Caco-2 (cell line): ENCODE measurements around the gene PRR18. TPM values are rescaled to one million over a fixed set of nuclear protein-coding genes. Genes with fewer than 3 reads are reported as not detected.

ENCODE experiments used
- BruUV-seq: library from RNA; stranded (reverse); fragments of 400-500 nt; replicated peaks from 2 replicates; lab custom pipeline; 2021; lab: Mats Ljungman, UMichigan
- CTCF ChIA-PET: fragments of 300-600 bp; sonication (Branson Sonifier 250); formaldehyde crosslinking; loops from one replicate; lab custom pipeline; 2022; ENCODE audit warnings: antibody characterized with exemption; lab: Charles Lee
- POLR2A ChIA-PET: fragments of 300-600 bp; sonication (Branson Sonifier 250); formaldehyde crosslinking; loops from one replicate; lab custom pipeline; 2022; ENCODE audit warnings: antibody characterized with exemption; lab: Charles Lee
- DNase-seq, 2 experiments: peaks; one replicate each; pipeline versions ENCODE4 v3.0.0 to v3.0.0-alpha.2; 2020 to 2022
- H3K27me3 ChIP-seq: replicated peaks from 2 replicates; pipeline ENCODE4 v1.6.0; 2011; ENCODE audit warnings: low read length; ENCODE audit not compliant: control insufficient read depth, insufficient read depth
- H3K36me3 ChIP-seq: 2 replicates; pipeline ENCODE4 v1.5.1; 2011; ENCODE audit warnings: low read length; ENCODE audit not compliant: control insufficient read depth, insufficient read depth
- H3K4me1 ChIP-seq: fragments of 250-450 bp; sonication (Bioruptor Pico); 2 replicates; pipeline ENCODE4 v1.5.1; 2020; ENCODE audit warnings: mild to moderate bottlenecking
- H3K4me3 ChIP-seq: 2 replicates; pipeline ENCODE4 v1.5.1; 2011; ENCODE audit warnings: low read depth, mild to moderate bottlenecking, control low read depth, low read length
- H3K9me3 ChIP-seq: fragments of 250-450 bp; sonication (Bioruptor Pico); 2 replicates; pipeline ENCODE4 v1.5.1; 2020; ENCODE audit warnings: mild to moderate bottlenecking, moderate library complexity
- H3K27ac Mint-ChIP-seq: one replicate; pipeline ENCODE4 v1.8.0; 2022; ENCODE audit warnings: mixed read lengths; ENCODE audit not compliant: unreplicated experiment
- H3K27me3 Mint-ChIP-seq: one replicate; pipeline ENCODE4 v1.8.0; 2022; ENCODE audit warnings: mixed read lengths; ENCODE audit not compliant: insufficient read depth, unreplicated experiment
- H3K36me3 Mint-ChIP-seq: one replicate; pipeline ENCODE4 v1.8.0; 2022; ENCODE audit warnings: mild to moderate bottlenecking, mixed read lengths; ENCODE audit not compliant: insufficient read depth, unreplicated experiment
- H3K4me1 Mint-ChIP-seq: one replicate; pipeline ENCODE4 v1.8.0; 2022; ENCODE audit warnings: low read depth, mixed read lengths; ENCODE audit not compliant: unreplicated experiment
- H3K4me3 Mint-ChIP-seq: one replicate; pipeline ENCODE4 v1.8.0; 2022; ENCODE audit warnings: mild to moderate bottlenecking, moderate library complexity, mixed read lengths; ENCODE audit not compliant: unreplicated experiment
- H3K9me3 Mint-ChIP-seq: one replicate; pipeline ENCODE4 v1.8.0; 2022; ENCODE audit warnings: mixed read lengths; ENCODE audit not compliant: unreplicated experiment
- CTCF ChIP-seq, 2 experiments: fragments of 200-600 bp in 1 of 2; IDR thresholded peaks; 1 replicate in 1 of 2; 2 replicates in 1 of 2; pipeline versions ENCODE4 v1.5.1 to v1.8.0; 2011 to 2022; ENCODE audit warnings: antibody characterized with exemption in 1 of 2, control low read depth in 1 of 2, inconsistent platforms in 1 of 2, low read depth in 1 of 2, low read length in 1 of 2, mild to moderate bottlenecking in 1 of 2, moderate library complexity in 1 of 2; ENCODE audit not compliant: insufficient read depth in 1 of 2, severe bottlenecking in 1 of 2, unreplicated experiment in 1 of 2
- intact Hi-C: fragments of 100-400 bp; cut with micrococcal nuclease; formaldehyde crosslinking; loops from one replicate; pipeline ENCODE4 v1.10.0; 2022; ENCODE audit not compliant: unreplicated experiment
- total RNA-seq: library from RNA; stranded (reverse); gene quantifications from 2 replicates; pipeline ENCODE4 v1.2.3, GENCODE V29; 2022

Gene PRR18
- total RNA-seq, 1 experiment from 2014 or later = 0.95 TPM

- Histone ChIP-seq H3K9me3 (peaks cover 3% of the 10 kb centered on the region; the same call in 1 of the 2 replicates), H3K36me3 (no peaks in the 10 kb centered on the region), H3K27me3 (no peaks in the 10 kb centered on the region), H3K4me1 (peaks cover 5% of the 10 kb centered on the region), H3K4me3 (peak overlapping the region; percentile 22; the same call in 1 of the 2 replicates)
- POLR2A ChIA-PET = no interaction called here
- no peaks in the 10 kb centered on the region for H3K36me3 Mint-ChIP-seq
- DNase-seq = peak; percentile 34 to 63
- peak overlapping the region; percentile 59 for H3K4me3 Mint-ChIP-seq
- CTCF ChIA-PET = interaction anchor here (1.1 kb wide), 1 partner anchor 30 kb away, joined by 3 read pairs; no protein-coding TSS in a partner anchor
- intact Hi-C loops = loop anchor here (1.0 kb wide), 2 partner anchors 8 to 32 kb away; no protein-coding TSS in a partner anchor
- H3K27me3 Mint-ChIP-seq = no peaks in the 10 kb centered on the region
- TF ChIP-seq CTCF (IDR thresholded peaks at IDR 0.05; ENCODE audit: insufficient read depth in 1 of 2, low read depth in 1 of 2, low read length in 1 of 2, severe bottlenecking in 1 of 2, unreplicated experiment in 1 of 2) = no peak
- no peak overlapping the region for H3K27ac Mint-ChIP-seq
- peaks cover 27% of the 10 kb centered on the region for H3K9me3 Mint-ChIP-seq
- no TSS peak for BruUV-seq
- peaks cover 5% of the 10 kb centered on the region for H3K4me1 Mint-ChIP-seq
Measured at GRCh38 chr6:166351715-166352285, 43.6 kb upstream of the PRR18 start.

- H3K36me3 ChIP-seq = no peaks in the 10 kb centered on the region
- Mint-ChIP-seq H3K36me3 (no peaks in the 10 kb centered on the region), H3K27me3 (no peaks in the 10 kb centered on the region), H3K4me1 (peaks cover 6% of the 10 kb centered on the region), H3K4me3 (no peak overlapping the region), H3K27ac (no peak overlapping the region), H3K9me3 (peaks cover 27% of the 10 kb centered on the region)
- BruUV-seq = no TSS peak
- peaks cover 17% of the 10 kb centered on the region for H3K4me1 ChIP-seq
- H3K27me3 ChIP-seq = no peaks in the 10 kb centered on the region
- peaks cover 3% of the 10 kb centered on the region; the same call in 1 of the 2 replicates for H3K9me3 ChIP-seq
- no peak for DNase-seq
- ChIA-PET POLR2A (no interaction called here), CTCF (no interaction called here)
- TF ChIP-seq CTCF (IDR thresholded peaks at IDR 0.05; ENCODE audit: insufficient read depth in 1 of 2, low read depth in 1 of 2, low read length in 1 of 2, severe bottlenecking in 1 of 2, unreplicated experiment in 1 of 2) = no peak
- intact Hi-C loops = no loop called here
- no peak overlapping the region for H3K4me3 ChIP-seq
Measured at GRCh38 chr6:166348305-166348949, 40.2 kb upstream of the PRR18 start.

DNA sequence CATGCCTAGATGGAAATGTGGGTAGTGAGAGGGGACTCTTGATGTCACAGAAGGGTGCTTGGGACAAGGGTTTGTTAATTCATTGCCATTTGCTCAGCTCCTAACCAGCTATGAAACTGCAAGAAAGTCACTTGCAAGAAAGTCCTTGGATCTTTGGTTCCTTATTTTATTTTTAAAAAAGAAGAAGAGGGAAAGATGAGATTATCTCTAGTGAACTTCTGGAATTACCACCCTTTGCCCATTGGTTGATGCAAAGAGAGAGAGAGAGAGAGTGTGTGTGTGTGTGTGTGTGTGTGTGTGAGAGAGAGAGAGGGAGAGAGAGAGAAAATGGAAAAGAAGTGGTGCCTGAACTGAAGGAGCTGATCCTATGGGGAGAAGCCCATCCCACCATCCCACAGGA is 38.8 kb upstream of the PRR18 start:
- intact Hi-C loops = no loop called here
- ChIA-PET CTCF (no interaction called here), POLR2A (no interaction called here)
- Histone ChIP-seq H3K27me3 (no peaks in the 10 kb centered on the region), H3K4me3 (no peak overlapping the region), H3K9me3 (peaks cover 3% of the 10 kb centered on the region; the same call in 1 of the 2 replicates), H3K36me3 (no peaks in the 10 kb centered on the region), H3K4me1 (peaks cover 22% of the 10 kb centered on the region)
- H3K4me1 Mint-ChIP-seq = peaks cover 6% of the 10 kb centered on the region
- no peaks in the 10 kb centered on the region for H3K27me3 Mint-ChIP-seq
- TF ChIP-seq CTCF (IDR thresholded peaks at IDR 0.05; ENCODE audit: insufficient read depth in 1 of 2, low read depth in 1 of 2, low read length in 1 of 2, severe bottlenecking in 1 of 2, unreplicated experiment in 1 of 2) = no peak
- BruUV-seq = no TSS peak
- H3K36me3 Mint-ChIP-seq = no peaks in the 10 kb centered on the region
- DNase-seq = no peak
- no peak overlapping the region for H3K27ac Mint-ChIP-seq
- peaks cover 26% of the 10 kb centered on the region for H3K9me3 Mint-ChIP-seq
- no peak overlapping the region for H3K4me3 Mint-ChIP-seq
